Ovary (tissue), 3 donors: ENCODE results near the gene CA11.

ENCODE experiments used
- CTCF ChIP-seq, 3 donors: fragments of 450-650 bp in 2 of 3; fragments of 200-600 bp in 1 of 3; IDR thresholded peaks; one replicate each; pipeline versions ENCODE4 v1.5.1 to v1.8.0; 2016 to 2022; ENCODE audit warnings: antibody characterized with exemption in 3 of 3, mild to moderate bottlenecking in 1 of 3
- POLR2A ChIP-seq: fragments of 450-650 bp; IDR thresholded peaks from one replicate; pipeline ENCODE4 v1.6.1; 2017; ENCODE audit warnings: antibody characterized with exemption, mild to moderate bottlenecking, moderate library complexity
- donor health status: DM: no; HTN: no; CAD: no.

- TF ChIP-seq CTCF (IDR thresholded peaks at IDR 0.05) (no peak), POLR2A (no peak)
These were observed 42.5 kb downstream of the CA11 start for GRCh38 chr19:48603449-48603848.
